Endodermal cell (in vitro differentiated cells): Measurements from ENCODE around the gene CACNG4. TPM values are rescaled to one million over a fixed set of nuclear protein-coding genes. Genes with fewer than 3 reads are reported as not detected.
A peak's percentile ranks its signal among the peaks of the same experiment; 100 is the strongest.

ENCODE experiments used
- DNase-seq: peaks from one replicate; pipeline ENCODE4 v3.0.0-alpha.2; 2017
- H3K27ac ChIP-seq: 2 replicates; pipeline ENCODE4 v1.5.1; 2013; ENCODE audit warnings: mild to moderate bottlenecking, low read depth, low read length, moderate library complexity
- H3K27me3 ChIP-seq: 2 replicates; pipeline ENCODE4 v1.6.1; 2013; ENCODE audit warnings: mild to moderate bottlenecking, low read length, moderate library complexity; ENCODE audit not compliant: insufficient read depth, control insufficient read depth, poor library complexity, severe bottlenecking
- H3K36me3 ChIP-seq: 2 replicates; pipeline ENCODE4 v1.7.0; 2013; ENCODE audit warnings: mild to moderate bottlenecking, low read length, moderate library complexity; ENCODE audit not compliant: control insufficient read depth, insufficient read depth
- H3K4me1 ChIP-seq: one replicate; pipeline ENCODE4 v1.7.0; 2013; ENCODE audit warnings: low read length; ENCODE audit not compliant: control insufficient read depth, insufficient read depth
- H3K4me3 ChIP-seq: 2 replicates; pipeline ENCODE4 v1.5.1; 2013; ENCODE audit warnings: mild to moderate bottlenecking, low read length, moderate library complexity
- H3K9ac ChIP-seq: 2 replicates; pipeline ENCODE4 v1.6.1; 2013; ENCODE audit warnings: mild to moderate bottlenecking, low read length, moderate library complexity; ENCODE audit not compliant: poor library complexity, severe bottlenecking; ENCODE audit errors: extremely low read depth
- H3K9me3 ChIP-seq: 2 replicates; pipeline ENCODE4 v1.6.1; 2013; ENCODE audit warnings: mild to moderate bottlenecking, low read length, moderate library complexity; ENCODE audit not compliant: control insufficient read depth
- H3K27ac Mint-ChIP-seq: 2 replicates; pipeline ENCODE4 v1.8.0; 2020; ENCODE audit warnings: mixed read lengths
- H3K27me3 Mint-ChIP-seq: 2 replicates; pipeline ENCODE4 v1.8.0; 2021; ENCODE audit warnings: mild to moderate bottlenecking, mixed read lengths; ENCODE audit not compliant: insufficient read depth
- H3K36me3 Mint-ChIP-seq: 2 replicates; pipeline ENCODE4 v1.8.0; 2020; ENCODE audit warnings: low read depth, mixed read lengths
- H3K4me1 Mint-ChIP-seq: 2 replicates; pipeline ENCODE4 v1.8.0; 2020; ENCODE audit warnings: mixed read lengths
- H3K4me3 Mint-ChIP-seq: 2 replicates; pipeline ENCODE4 v1.8.0; 2020; ENCODE audit warnings: mild to moderate bottlenecking, moderate library complexity, mixed read lengths
- H3K9me3 Mint-ChIP-seq: 2 replicates; pipeline ENCODE4 v1.8.0; 2020; ENCODE audit warnings: mild to moderate bottlenecking, mixed read lengths
- CTCF ChIP-seq: fragments of 200-600 bp; sonication (generic); conservative IDR thresholded peaks from 2 replicates; pipeline ENCODE4 v1.5.0; 2021; ENCODE audit warnings: antibody characterized with exemption, mild to moderate bottlenecking
- WGBS, 2 experiments: methylation state at CpG; one replicate each; pipeline versions ENCODE4 v1.1.5 to v1.1.7; 2013; ENCODE audit warnings: missing lambda C conversion rate in 2 of 2, mixed read lengths in 1 of 2; ENCODE audit not compliant: insufficient coverage in 1 of 2, insufficient read length in 1 of 2; 5-methylcytosine and 5-hydroxymethylcytosine counted together
- total RNA-seq, 2 donors: library from RNA; stranded (reverse); fragmentation: NEBNext Ultra II Directional in 1 of 2; extraction: Animal tissue kit (Norgen Biotek cat#: 25700) in 1 of 2; gene quantifications; 2 replicates in 1 of 2; 3 replicates in 1 of 2; pipeline ENCODE4 v1.2.1, GENCODE V29; 2021

The CACNG4 gene
- total RNA-seq, 2 donors from 2014 or later = 0.22 to 1.3 TPM

- 81 to 89% methylated on average over 3 to 4 of the region's 4 CpGs for WGBS, 2 experiments
Observed at GRCh38 chr17:67051155-67051538, 86.6 kb downstream of the CACNG4 start.

DNA sequence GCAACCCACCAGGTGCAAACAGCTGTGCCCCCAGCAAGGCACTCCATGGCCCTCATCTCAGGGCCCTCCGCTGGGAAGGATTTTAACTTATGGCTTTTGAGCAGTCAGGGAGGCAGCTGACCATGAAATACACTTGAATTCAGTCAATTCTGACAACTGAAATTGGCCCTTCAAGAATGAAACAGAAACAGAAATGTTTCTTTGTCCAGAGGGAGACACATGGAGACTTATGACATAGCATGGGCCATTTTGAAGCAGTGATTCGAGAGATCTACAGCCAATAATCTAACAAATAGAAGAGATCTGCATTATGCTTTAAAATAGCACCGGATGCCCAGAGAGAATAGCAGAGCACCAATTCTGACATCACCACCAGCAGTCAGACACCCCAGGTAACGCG, 87.3 kb downstream of the CACNG4 start:
- Histone ChIP-seq H3K27me3 (no peaks in the 10 kb centered on the region), H3K4me1 (no peaks in the 10 kb centered on the region), H3K27ac (no peak overlapping the region), H3K36me3 (no peaks in the 10 kb centered on the region), H3K4me3 (no peak overlapping the region), H3K9ac (no peak overlapping the region), H3K9me3 (peaks cover 30% of the 10 kb centered on the region)
- peaks cover 7% of the 10 kb centered on the region for H3K36me3 Mint-ChIP-seq
- 90 to 94% methylated on average over 2 to 5 of the region's 5 CpGs for WGBS, 2 experiments
- TF ChIP-seq CTCF = no peak
- H3K27me3 Mint-ChIP-seq = peaks cover 2% of the 10 kb centered on the region
- DNase-seq = no peak
- H3K9me3 Mint-ChIP-seq = peaks cover 27% of the 10 kb centered on the region
- H3K4me1 Mint-ChIP-seq = no peaks in the 10 kb centered on the region
- H3K4me3 Mint-ChIP-seq = no peak overlapping the region
- H3K27ac Mint-ChIP-seq = no peak overlapping the region

More at GRCh38 chr17:67051155-67051538, 86.6 kb downstream of the CACNG4 start:
- peaks cover 7% of the 10 kb centered on the region for H3K36me3 Mint-ChIP-seq
- H3K27me3 Mint-ChIP-seq = no peaks in the 10 kb centered on the region
- DNase-seq = no peak
- peaks cover 31% of the 10 kb centered on the region for H3K9me3 Mint-ChIP-seq
- H3K9ac ChIP-seq = no peak overlapping the region
- no peak overlapping the region for H3K27ac ChIP-seq
- H3K27me3 ChIP-seq = no peaks in the 10 kb centered on the region
- peaks cover 30% of the 10 kb centered on the region for H3K9me3 ChIP-seq
- H3K36me3 ChIP-seq = no peaks in the 10 kb centered on the region
- no peaks in the 10 kb centered on the region for H3K4me1 Mint-ChIP-seq
- H3K4me3 Mint-ChIP-seq = no peak overlapping the region
- H3K4me3 ChIP-seq = no peak overlapping the region
- H3K27ac Mint-ChIP-seq = no peak overlapping the region
- no peaks in the 10 kb centered on the region for H3K4me1 ChIP-seq
- TF ChIP-seq CTCF = no peak

DNA sequence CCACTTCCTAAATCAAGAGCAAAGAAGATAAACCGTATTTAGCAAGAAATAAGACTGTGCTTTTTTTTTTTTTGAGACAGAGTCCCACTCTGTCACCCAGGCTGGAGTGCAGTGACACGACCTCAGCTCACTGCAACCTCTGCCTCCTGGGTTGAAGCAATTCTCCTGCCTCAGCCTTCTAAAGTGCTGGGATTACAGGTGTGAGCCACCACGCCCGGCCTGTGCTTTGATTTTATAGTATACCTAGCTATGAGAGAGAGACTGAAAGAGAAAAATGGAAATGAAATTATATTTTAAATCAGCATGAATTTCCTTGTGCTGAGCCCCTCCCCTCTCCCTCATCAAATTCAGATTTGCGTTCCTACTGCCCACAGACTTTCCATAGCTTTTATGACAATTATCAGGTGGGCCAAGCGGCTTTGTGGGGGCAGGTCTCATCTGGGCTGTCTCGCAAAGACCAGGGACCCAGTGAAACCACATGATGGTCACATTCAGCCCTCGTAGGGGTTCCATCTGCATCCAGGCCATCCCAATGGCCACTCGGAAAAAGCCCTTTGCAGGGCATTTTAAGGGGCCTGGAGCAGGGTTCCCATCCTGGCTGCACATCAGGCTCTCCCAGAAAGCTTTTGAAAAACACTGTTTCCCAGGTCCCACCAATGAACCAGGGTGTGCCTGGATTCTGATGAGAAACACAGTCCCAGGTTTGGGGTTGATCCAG, 88.4 kb downstream of the CACNG4 start:
- Histone ChIP-seq H3K4me3 (no peak overlapping the region), H3K27ac (no peak overlapping the region), H3K36me3 (no peaks in the 10 kb centered on the region), H3K4me1 (no peaks in the 10 kb centered on the region), H3K9me3 (peaks cover 22% of the 10 kb centered on the region), H3K27me3 (no peaks in the 10 kb centered on the region), H3K9ac (no peak overlapping the region)
- Mint-ChIP-seq H3K4me1 (no peaks in the 10 kb centered on the region), H3K27me3 (peaks cover 2% of the 10 kb centered on the region), H3K36me3 (peaks cover 6% of the 10 kb centered on the region), H3K9me3 (peaks cover 19% of the 10 kb centered on the region), H3K27ac (no peak overlapping the region), H3K4me3 (no peak overlapping the region)
- peak; percentile 38 for DNase-seq
- TF ChIP-seq CTCF = no peak
- 89 to 97% methylated on average over 7 to 9 of the region's 9 CpGs for WGBS, 2 experiments
